Measurements from ENCODE around the gene CD37. TPM values are rescaled to one million over a fixed set of nuclear protein-coding genes. Genes with fewer than 3 reads are reported as not detected.

CD37 gene
- total RNA-seq, 2 donors from 2014 or later, result not detected

GRCh38 chr19:49333811-49334288 is 1.4 kb upstream of the CD37 start:
- peaks cover 6% of the 10 kb centered on the region for H3K27me3 ChIP-seq (ENCODE audit: control insufficient read depth, insufficient read depth, low read length, poor library complexity, severe bottlenecking)
- peaks cover 17% of the 10 kb centered on the region for H3K27me3 Mint-ChIP-seq (ENCODE audit: insufficient read depth)
- H3K9me3 ChIP-seq (ENCODE audit: control insufficient read depth, low read length), result no peaks in the 10 kb centered on the region
- H3K4me1 Mint-ChIP-seq, result peaks cover 8% of the 10 kb centered on the region
- H3K4me3 Mint-ChIP-seq, result no peak overlapping the region
- no peaks in the 10 kb centered on the region for H3K9me3 Mint-ChIP-seq
- H3K27ac Mint-ChIP-seq, result no peak overlapping the region
- H3K36me3 Mint-ChIP-seq (ENCODE audit: low read depth), result peaks cover 26% of the 10 kb centered on the region
- WGBS, 2 experiments (ENCODE audit: insufficient coverage in 1 of 2, insufficient read length in 1 of 2), result 75 to 80% methylated on average over 1 to 8 of the region's 8 CpGs
- TF ChIP-seq CTCF (conservative IDR thresholded peaks at IDR 0.05), result no peak
- peaks cover 3% of the 10 kb centered on the region for H3K36me3 ChIP-seq (ENCODE audit: control insufficient read depth, insufficient read depth, low read length)
- DNase-seq, result peak; percentile 44
- H3K27ac ChIP-seq (ENCODE audit: low read depth, low read length), result no peak overlapping the region
- H3K4me3 ChIP-seq (ENCODE audit: low read length), result no peak overlapping the region
- no peaks in the 10 kb centered on the region for H3K4me1 ChIP-seq (ENCODE audit: control insufficient read depth, insufficient read depth, low read length)
- H3K9ac ChIP-seq (ENCODE audit: extremely low read depth, low read length, poor library complexity, severe bottlenecking), result no peak overlapping the region

GRCh38 chr19:49335784-49336481 is 727 bp downstream of the CD37 start:
- Mint-ChIP-seq H3K4me3 (no peak overlapping the region), H3K27me3 (ENCODE audit: insufficient read depth) (peaks cover 17% of the 10 kb centered on the region), H3K36me3 (ENCODE audit: low read depth) (peaks cover 27% of the 10 kb centered on the region), H3K9me3 (peaks cover 3% of the 10 kb centered on the region), H3K27ac (no peak overlapping the region), H3K4me1 (peaks cover 13% of the 10 kb centered on the region)
- peak; percentile 11 for DNase-seq
- no peak overlapping the region for H3K4me3 ChIP-seq (ENCODE audit: low read length)
- H3K27me3 ChIP-seq (ENCODE audit: control insufficient read depth, insufficient read depth, low read length, poor library complexity, severe bottlenecking), result peaks cover 6% of the 10 kb centered on the region
- TF ChIP-seq CTCF (conservative IDR thresholded peaks at IDR 0.05), result no peak
- WGBS, 2 experiments (ENCODE audit: insufficient coverage in 1 of 2, insufficient read length in 1 of 2), result 91 to 93% methylated on average over 9 to 13 of the region's 14 CpGs
- no peak overlapping the region for H3K27ac ChIP-seq (ENCODE audit: low read depth, low read length)
- H3K9ac ChIP-seq (ENCODE audit: extremely low read depth, low read length, poor library complexity, severe bottlenecking), result no peak overlapping the region
- no peaks in the 10 kb centered on the region for H3K9me3 ChIP-seq (ENCODE audit: control insufficient read depth, low read length)
- H3K36me3 ChIP-seq (ENCODE audit: control insufficient read depth, insufficient read depth, low read length), result peaks cover 11% of the 10 kb centered on the region
- no peaks in the 10 kb centered on the region for H3K4me1 ChIP-seq (ENCODE audit: control insufficient read depth, insufficient read depth, low read length)

- no peak for TF ChIP-seq CTCF (conservative IDR thresholded peaks at IDR 0.05)
- Mint-ChIP-seq H3K27ac (no peak overlapping the region), H3K36me3 (ENCODE audit: low read depth) (peaks cover 33% of the 10 kb centered on the region), H3K4me3 (no peak overlapping the region), H3K27me3 (ENCODE audit: insufficient read depth) (peaks cover 17% of the 10 kb centered on the region), H3K4me1 (peaks cover 13% of the 10 kb centered on the region), H3K9me3 (peaks cover 3% of the 10 kb centered on the region)
- no peaks in the 10 kb centered on the region for H3K4me1 ChIP-seq (ENCODE audit: control insufficient read depth, insufficient read depth, low read length)
- no peak overlapping the region for H3K27ac ChIP-seq (ENCODE audit: low read depth, low read length)
- H3K4me3 ChIP-seq (ENCODE audit: low read length), result no peak overlapping the region
- peaks cover 18% of the 10 kb centered on the region for H3K36me3 ChIP-seq (ENCODE audit: control insufficient read depth, insufficient read depth, low read length)
- H3K27me3 ChIP-seq (ENCODE audit: control insufficient read depth, insufficient read depth, low read length, poor library complexity, severe bottlenecking), result peaks cover 6% of the 10 kb centered on the region
- DNase-seq, result peak; percentile 40
- WGBS, 2 experiments (ENCODE audit: insufficient coverage in 1 of 2, insufficient read length in 1 of 2), result 94 to 97% methylated on average over 6 to 10 of the region's 10 CpGs
- H3K9me3 ChIP-seq (ENCODE audit: control insufficient read depth, low read length), result no peaks in the 10 kb centered on the region
- H3K9ac ChIP-seq (ENCODE audit: extremely low read depth, low read length, poor library complexity, severe bottlenecking), result no peak overlapping the region
Measured at GRCh38 chr19:49336482-49337266, 1.5 kb downstream of the CD37 start.
